Mucosa of rectum (tissue), 2 donors: ENCODE measurements around the gene EML6.

Source experiments
- H3K27ac ChIP-seq, 2 donors: one replicate each; pipeline ENCODE4 v1.7.0; 2013; ENCODE audit warnings: inconsistent platforms in 2 of 2, low read depth in 2 of 2, low read length in 2 of 2
- H3K27me3 ChIP-seq, 2 donors: one replicate each; pipeline ENCODE4 v1.7.0; 2013; ENCODE audit warnings: low read length in 2 of 2; ENCODE audit not compliant: control insufficient read depth in 2 of 2, insufficient read depth in 2 of 2
- H3K36me3 ChIP-seq, 2 donors: one replicate each; pipeline ENCODE4 v1.7.0; 2013; ENCODE audit warnings: low read length in 2 of 2; ENCODE audit not compliant: control insufficient read depth in 2 of 2, insufficient read depth in 2 of 2
- H3K4me1 ChIP-seq, 2 donors: one replicate each; pipeline ENCODE4 v1.7.0; 2013; ENCODE audit warnings: low read length in 2 of 2, mild to moderate bottlenecking in 1 of 2; ENCODE audit not compliant: control insufficient read depth in 2 of 2, insufficient read depth in 2 of 2
- H3K4me3 ChIP-seq, 2 donors: one replicate each; pipeline ENCODE4 v1.7.0; 2013; ENCODE audit warnings: low read length in 2 of 2
- H3K9ac ChIP-seq, 2 donors: one replicate each; pipeline ENCODE4 v1.7.0; 2013; ENCODE audit warnings: low read length in 2 of 2, low read depth in 1 of 2, mild to moderate bottlenecking in 1 of 2
- H3K9me3 ChIP-seq, 2 donors: one replicate each; pipeline ENCODE4 v1.7.0; 2013; ENCODE audit warnings: low read length in 2 of 2; ENCODE audit not compliant: control insufficient read depth in 2 of 2
- donor health status: healthy.
- donor health status: Normal muscosa, but diverticular disease.

Gene EML6

DNA sequence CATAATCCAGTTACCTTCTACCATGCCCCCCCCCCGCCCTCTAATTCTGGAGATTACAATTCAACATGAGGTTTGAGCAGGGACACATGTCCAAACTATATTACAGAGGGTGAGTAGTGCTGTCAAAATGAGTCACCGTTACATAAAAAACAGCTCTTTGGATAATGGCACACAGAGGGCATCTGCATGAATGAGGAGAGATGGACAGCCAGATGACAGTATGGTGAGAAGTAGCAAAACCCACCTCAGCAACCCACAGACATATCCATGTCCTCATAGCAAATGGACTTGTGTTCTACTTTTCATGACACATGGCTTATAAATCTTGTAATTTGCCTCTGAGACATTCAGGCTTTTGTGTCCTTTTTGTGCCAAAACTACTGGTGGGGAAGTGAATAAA is 132.0 kb downstream of the EML6 start:
- no peaks in the 10 kb centered on the region for H3K27me3 ChIP-seq
- no peaks in the 10 kb centered on the region for H3K36me3 ChIP-seq
- H3K4me3 ChIP-seq = no peak overlapping the region
- no peak overlapping the region for H3K9ac ChIP-seq
- H3K9me3 ChIP-seq = no peaks in the 10 kb centered on the region
- H3K4me1 ChIP-seq = no peaks in the 10 kb centered on the region
- H3K27ac ChIP-seq = no peak overlapping the region

DNA sequence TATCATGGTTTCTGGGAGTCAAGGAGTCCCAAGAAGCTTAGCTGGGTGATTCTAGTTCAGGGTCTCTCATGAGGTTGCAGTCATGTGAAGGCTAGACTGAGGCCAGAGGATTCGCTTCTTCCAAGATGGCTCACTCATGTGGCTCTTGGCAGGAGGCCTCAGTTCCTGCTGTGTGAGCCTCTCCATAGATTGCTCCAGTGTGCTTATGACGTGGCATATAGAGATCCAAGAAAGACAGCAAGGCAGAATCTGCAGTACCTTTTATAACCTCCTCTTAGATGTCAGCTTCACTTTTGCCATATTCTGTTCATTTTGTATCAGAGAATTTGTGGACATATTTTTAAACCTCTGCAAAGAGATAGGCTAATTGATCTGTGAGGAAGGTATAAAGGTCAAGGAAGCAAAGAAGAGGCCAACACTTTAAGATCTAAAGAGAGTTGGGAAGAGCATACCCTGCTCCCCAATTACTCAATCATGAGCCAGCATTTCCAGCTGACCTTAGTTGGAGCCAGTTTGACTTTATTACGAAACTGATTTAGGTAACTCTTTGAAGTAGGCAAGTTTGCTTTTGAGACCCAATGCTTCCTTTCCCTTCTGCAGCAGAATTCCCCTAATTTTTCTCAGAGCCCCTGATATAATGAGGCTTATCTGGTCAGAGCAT is 134.7 kb downstream of the EML6 start:
- Histone ChIP-seq H3K4me1 (no peaks in the 10 kb centered on the region), H3K4me3 (no peak overlapping the region), H3K36me3 (no peaks in the 10 kb centered on the region), H3K27ac (no peak overlapping the region), H3K9me3 (no peaks in the 10 kb centered on the region), H3K27me3 (no peaks in the 10 kb centered on the region), H3K9ac (no peak overlapping the region)

DNA sequence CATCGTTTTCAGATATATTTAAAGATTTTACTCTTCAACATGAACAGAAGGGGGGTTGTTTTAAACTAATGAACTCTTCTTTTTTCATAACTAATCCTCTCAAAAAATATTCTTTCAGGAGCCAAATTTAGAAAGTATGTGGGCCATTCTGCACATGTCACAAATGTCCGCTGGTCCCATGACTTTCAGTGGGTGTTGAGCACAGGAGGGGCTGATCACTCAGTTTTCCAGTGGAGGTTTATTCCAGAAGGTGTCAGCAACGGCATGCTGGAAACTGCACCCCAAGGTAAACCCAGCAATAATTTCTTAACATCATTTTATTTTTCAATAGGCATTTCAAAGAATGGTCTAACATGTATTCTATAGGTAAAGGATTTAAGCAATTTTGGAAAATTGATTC is 136.0 kb downstream of the EML6 start:
- Histone ChIP-seq H3K36me3 (no peaks in the 10 kb centered on the region), H3K4me1 (no peaks in the 10 kb centered on the region), H3K27ac (no peak overlapping the region), H3K9ac (no peak overlapping the region), H3K9me3 (no peaks in the 10 kb centered on the region), H3K4me3 (no peak overlapping the region), H3K27me3 (no peaks in the 10 kb centered on the region)

DNA sequence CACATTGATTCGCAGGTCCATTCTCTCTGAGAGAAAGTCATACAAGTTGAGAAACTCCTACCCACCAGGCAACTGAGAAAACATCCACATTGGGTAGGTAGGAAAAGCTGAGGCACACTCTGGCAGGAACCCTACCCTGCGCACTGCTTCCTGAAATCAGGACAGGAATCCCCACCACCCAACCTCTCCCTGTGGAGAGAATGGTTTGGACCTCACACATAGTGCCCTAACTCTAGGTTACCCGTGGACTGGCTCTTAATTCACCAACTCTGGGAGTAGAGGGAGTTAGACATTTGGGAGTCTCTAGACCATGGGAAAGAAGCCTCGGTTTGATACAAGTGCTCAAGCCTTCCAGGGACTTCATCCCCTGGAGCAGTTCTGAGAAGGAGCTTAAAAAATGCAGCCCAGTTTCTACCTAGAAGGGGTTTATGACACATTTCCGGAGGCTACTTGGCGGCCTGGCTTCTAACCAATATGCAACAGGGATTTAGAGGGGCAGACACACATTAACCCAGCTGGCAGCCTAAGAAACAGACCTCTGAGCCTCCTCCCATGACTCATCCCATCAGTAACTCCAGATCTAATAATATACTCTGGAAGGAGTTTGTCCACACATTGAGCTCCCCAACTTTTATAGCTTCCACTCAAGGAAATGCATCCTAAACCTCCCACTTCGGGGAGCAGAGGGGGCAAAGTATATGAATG is 136.7 kb downstream of the EML6 start:
- no peak overlapping the region for H3K27ac ChIP-seq
- no peaks in the 10 kb centered on the region for H3K36me3 ChIP-seq
- no peaks in the 10 kb centered on the region for H3K4me1 ChIP-seq
- H3K27me3 ChIP-seq = no peaks in the 10 kb centered on the region
- H3K9ac ChIP-seq = no peak overlapping the region
- no peaks in the 10 kb centered on the region for H3K9me3 ChIP-seq
- H3K4me3 ChIP-seq = no peak overlapping the region

DNA sequence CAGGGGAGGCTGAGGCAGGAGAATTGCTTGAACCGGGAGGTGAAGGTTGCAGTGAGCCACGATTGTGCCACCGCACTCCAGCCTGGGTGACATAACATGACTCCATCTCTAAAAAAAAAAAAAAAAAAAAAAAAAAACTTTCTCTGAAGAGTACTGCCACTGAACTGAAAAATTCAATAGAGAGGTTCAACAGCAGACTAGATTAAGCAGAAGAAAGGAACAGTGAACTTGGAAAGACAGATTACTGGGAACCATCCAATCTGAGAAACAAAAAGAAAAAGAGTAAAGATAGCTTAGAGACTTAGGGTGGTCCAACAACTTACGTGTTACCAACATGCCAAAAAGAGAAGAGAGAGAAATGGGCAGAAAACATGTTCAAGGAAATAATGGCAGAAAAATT is 138.8 kb downstream of the EML6 start:
- no peaks in the 10 kb centered on the region for H3K4me1 ChIP-seq
- no peak overlapping the region for H3K27ac ChIP-seq
- H3K36me3 ChIP-seq = no peaks in the 10 kb centered on the region
- no peaks in the 10 kb centered on the region for H3K9me3 ChIP-seq
- no peak overlapping the region for H3K4me3 ChIP-seq
- H3K9ac ChIP-seq = no peak overlapping the region
- H3K27me3 ChIP-seq = no peaks in the 10 kb centered on the region

DNA sequence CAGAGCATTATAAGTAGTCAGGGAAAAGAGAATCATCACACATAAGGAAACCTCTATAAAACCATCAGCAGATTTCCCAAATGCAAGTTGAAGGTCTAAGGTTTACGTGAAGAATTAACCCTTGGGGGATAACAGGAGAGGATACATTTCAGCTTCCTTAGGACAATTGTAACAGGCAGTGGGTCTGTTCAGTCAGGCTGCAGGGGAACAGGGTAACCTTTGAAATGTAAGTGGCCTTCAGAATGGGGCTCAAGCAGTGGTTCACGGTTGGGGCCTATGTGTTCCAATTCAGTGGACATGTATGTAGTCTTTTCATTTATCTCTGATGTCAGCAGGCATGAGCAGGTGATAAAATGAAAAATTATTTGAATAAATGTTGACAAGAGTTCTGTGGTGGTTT is 139.3 kb downstream of the EML6 start:
- H3K27me3 ChIP-seq = no peaks in the 10 kb centered on the region
- no peaks in the 10 kb centered on the region for H3K9me3 ChIP-seq
- no peak overlapping the region for H3K9ac ChIP-seq
- no peaks in the 10 kb centered on the region for H3K4me1 ChIP-seq
- no peak overlapping the region for H3K27ac ChIP-seq
- H3K36me3 ChIP-seq = no peaks in the 10 kb centered on the region
- no peak overlapping the region for H3K4me3 ChIP-seq

DNA sequence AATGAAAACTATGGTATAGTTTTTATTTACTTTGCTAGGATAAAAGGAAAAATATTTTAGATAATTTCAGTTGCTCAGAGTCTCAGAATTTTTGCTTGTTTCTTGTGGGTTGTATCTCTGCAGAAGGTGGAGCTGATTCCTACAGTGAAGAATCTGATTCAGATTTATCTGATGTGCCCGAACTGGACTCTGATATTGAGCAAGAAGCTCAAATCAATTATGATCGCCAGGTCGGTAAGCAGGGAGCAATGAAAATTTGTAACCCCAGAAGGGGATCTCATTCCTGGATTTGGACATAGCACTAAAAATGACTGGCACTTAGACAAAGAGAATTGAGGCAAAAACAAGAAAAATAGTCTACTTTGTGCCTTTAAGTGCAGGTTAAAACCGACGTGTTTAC is 140.2 kb downstream of the EML6 start:
- Histone ChIP-seq H3K9me3 (no peaks in the 10 kb centered on the region), H3K27me3 (no peaks in the 10 kb centered on the region), H3K9ac (no peak overlapping the region), H3K4me1 (no peaks in the 10 kb centered on the region), H3K4me3 (no peak overlapping the region), H3K27ac (no peak overlapping the region), H3K36me3 (no peaks in the 10 kb centered on the region)

DNA sequence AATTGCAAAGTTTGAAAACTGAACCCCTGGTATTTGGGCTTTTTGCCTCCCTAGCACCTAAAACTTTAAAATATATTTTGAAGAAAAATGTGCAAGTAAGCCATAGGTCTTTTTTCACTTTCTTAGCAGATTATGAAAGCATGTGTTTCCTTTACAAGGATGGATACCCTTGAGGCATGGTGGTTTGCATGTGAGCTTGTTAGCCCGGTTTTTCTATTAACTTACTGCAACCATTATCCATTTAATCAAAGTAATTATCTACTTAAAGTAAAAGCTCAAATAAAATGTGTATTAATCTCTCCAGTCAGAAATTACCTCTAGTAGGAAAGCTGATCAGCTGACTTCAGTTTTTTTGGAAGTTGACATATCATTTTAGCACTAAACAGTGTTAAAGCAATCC is 140.6 kb downstream of the EML6 start:
- no peak overlapping the region for H3K27ac ChIP-seq
- no peaks in the 10 kb centered on the region for H3K4me1 ChIP-seq
- H3K9ac ChIP-seq = no peak overlapping the region
- H3K27me3 ChIP-seq = no peaks in the 10 kb centered on the region
- no peaks in the 10 kb centered on the region for H3K36me3 ChIP-seq
- no peaks in the 10 kb centered on the region for H3K9me3 ChIP-seq
- H3K4me3 ChIP-seq = no peak overlapping the region

DNA sequence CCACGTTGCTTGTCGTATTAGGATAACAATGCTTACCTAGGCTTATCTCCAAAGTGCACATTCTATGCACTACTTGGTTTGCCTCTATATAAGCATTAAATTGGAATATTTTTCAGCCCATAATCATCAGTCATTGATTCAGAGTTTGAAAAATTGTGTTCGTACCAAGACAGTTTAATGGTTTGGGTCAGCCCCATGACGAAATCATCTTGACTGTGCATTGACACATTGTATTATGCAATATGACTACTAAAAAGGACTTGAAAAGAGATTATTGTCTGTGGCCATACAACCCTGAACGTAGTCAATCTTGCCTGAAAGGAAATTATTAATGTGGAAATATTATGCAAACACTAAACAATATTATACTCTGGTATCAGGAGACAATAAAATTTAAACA is 141.3 kb downstream of the EML6 start:
- no peak overlapping the region for H3K9ac ChIP-seq
- no peak overlapping the region for H3K4me3 ChIP-seq
- H3K9me3 ChIP-seq = no peaks in the 10 kb centered on the region
- no peak overlapping the region for H3K27ac ChIP-seq
- H3K36me3 ChIP-seq = no peaks in the 10 kb centered on the region
- H3K4me1 ChIP-seq = no peaks in the 10 kb centered on the region
- H3K27me3 ChIP-seq = no peaks in the 10 kb centered on the region

DNA sequence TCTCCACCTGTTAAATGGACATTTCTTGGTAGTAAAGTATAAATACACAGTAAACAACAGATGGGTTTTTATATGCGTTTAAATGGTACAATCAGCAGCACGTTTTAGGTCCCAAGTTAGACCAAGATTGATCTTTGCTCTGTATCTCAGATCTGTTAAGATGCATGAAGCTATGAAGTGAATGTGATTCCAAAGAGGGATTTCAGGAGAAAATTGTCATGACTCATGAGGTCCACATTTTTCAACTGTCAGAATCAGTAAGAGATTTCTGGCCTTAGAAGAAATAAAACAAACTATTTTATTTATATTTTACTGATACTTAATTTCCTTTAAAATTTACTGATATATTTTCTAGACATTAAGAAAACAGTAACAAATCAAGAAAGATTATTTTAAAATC is 142.7 kb downstream of the EML6 start:
- H3K4me3 ChIP-seq = no peak overlapping the region
- no peaks in the 10 kb centered on the region for H3K9me3 ChIP-seq
- no peaks in the 10 kb centered on the region for H3K4me1 ChIP-seq

More for the DNA sequence above, 142.7 kb downstream of the EML6 start:
- Histone ChIP-seq H3K36me3 (no peaks in the 10 kb centered on the region), H3K9ac (no peak overlapping the region), H3K27ac (no peak overlapping the region), H3K27me3 (no peaks in the 10 kb centered on the region)
